ENCODE measurements around the gene KRTAP5-5.

DNA sequence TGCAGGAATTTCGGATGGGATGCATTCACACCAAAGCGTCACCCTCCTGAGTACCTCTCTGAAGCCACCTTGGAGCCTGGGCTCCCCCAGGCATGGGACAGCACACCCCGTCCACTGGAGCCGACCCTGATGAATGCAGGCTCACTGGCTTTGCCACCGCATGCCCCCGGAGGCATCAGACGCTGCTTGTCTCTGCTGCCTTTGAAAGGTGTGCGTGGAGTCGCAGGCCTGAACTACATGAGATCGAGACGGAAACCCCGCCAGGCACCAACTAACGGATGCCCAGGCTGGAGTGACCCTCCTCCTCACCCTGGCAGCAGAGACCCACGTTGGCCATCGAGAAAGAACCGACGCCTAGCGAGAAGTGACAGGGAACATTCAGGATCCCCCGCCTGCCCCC lies 22.5 kb downstream of the KRTAP5-5 start:
- TF ChIP-seq, protein P1, sequence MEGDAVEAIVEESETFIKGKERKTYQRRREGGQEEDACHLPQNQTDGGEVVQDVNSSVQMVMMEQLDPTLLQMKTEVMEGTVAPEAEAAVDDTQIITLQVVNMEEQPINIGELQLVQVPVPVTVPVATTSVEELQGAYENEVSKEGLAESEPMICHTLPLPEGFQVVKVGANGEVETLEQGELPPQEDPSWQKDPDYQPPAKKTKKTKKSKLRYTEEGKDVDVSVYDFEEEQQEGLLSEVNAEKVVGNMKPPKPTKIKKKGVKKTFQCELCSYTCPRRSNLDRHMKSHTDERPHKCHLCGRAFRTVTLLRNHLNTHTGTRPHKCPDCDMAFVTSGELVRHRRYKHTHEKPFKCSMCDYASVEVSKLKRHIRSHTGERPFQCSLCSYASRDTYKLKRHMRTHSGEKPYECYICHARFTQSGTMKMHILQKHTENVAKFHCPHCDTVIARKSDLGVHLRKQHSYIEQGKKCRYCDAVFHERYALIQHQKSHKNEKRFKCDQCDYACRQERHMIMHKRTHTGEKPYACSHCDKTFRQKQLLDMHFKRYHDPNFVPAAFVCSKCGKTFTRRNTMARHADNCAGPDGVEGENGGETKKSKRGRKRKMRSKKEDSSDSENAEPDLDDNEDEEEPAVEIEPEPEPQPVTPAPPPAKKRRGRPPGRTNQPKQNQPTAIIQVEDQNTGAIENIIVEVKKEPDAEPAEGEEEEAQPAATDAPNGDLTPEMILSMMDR (IDR thresholded peaks at IDR 0.05) = no peak
- TF ChIP-seq, protein P2, sequence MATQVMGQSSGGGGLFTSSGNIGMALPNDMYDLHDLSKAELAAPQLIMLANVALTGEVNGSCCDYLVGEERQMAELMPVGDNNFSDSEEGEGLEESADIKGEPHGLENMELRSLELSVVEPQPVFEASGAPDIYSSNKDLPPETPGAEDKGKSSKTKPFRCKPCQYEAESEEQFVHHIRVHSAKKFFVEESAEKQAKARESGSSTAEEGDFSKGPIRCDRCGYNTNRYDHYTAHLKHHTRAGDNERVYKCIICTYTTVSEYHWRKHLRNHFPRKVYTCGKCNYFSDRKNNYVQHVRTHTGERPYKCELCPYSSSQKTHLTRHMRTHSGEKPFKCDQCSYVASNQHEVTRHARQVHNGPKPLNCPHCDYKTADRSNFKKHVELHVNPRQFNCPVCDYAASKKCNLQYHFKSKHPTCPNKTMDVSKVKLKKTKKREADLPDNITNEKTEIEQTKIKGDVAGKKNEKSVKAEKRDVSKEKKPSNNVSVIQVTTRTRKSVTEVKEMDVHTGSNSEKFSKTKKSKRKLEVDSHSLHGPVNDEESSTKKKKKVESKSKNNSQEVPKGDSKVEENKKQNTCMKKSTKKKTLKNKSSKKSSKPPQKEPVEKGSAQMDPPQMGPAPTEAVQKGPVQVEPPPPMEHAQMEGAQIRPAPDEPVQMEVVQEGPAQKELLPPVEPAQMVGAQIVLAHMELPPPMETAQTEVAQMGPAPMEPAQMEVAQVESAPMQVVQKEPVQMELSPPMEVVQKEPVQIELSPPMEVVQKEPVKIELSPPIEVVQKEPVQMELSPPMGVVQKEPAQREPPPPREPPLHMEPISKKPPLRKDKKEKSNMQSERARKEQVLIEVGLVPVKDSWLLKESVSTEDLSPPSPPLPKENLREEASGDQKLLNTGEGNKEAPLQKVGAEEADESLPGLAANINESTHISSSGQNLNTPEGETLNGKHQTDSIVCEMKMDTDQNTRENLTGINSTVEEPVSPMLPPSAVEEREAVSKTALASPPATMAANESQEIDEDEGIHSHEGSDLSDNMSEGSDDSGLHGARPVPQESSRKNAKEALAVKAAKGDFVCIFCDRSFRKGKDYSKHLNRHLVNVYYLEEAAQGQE (IDR thresholded peaks at IDR 0.05; ENCODE audit: insufficient read depth in 1 of 2, low read depth in 2 of 2, low read length in 1 of 2) = no peak
- no peak for TF ChIP-seq SIN3A (IDR thresholded peaks at IDR 0.05; ENCODE audit: borderline replicate concordance, insufficient read depth, low read depth, low read length)
- no peak for TF ChIP-seq TCF7L2 (IDR thresholded peaks at IDR 0.05; ENCODE audit: low read depth, low read length)

Measured in Panc1 (cell line).